H1 (cell line): ENCODE measurements around the gene ATG7. TPM values are rescaled to one million over a fixed set of nuclear protein-coding genes. Genes with fewer than 3 reads are reported as not detected.

Experiments used
- CHD2 ChIP-seq: IDR thresholded peaks from 2 replicates; pipeline ENCODE4 v1.6.1; 2012; ENCODE audit warnings: low read length, improper control_type of control experiment
- EGR1 ChIP-seq: IDR thresholded peaks from 2 replicates; pipeline ENCODE4 v1.6.1; 2011; ENCODE audit warnings: low read depth, low read length, borderline replicate concordance
- EZH2 ChIP-seq: fragments of 200-600 bp; sonication (generic); IDR thresholded peaks from 2 replicates; pipeline ENCODE4 v1.7.1; 2012; ENCODE audit warnings: low read depth, mild to moderate bottlenecking, moderate library complexity, low read length, inconsistent platforms; ENCODE audit not compliant: severe bottlenecking
- KDM1A ChIP-seq: fragments of 200-600, 300-600 bp; sonication (generic); IDR thresholded peaks from 2 replicates; pipeline ENCODE4 v1.7.1; 2016; ENCODE audit warnings: mild to moderate bottlenecking, low read length, borderline replicate concordance
- SP2 ChIP-seq: IDR thresholded peaks from 2 replicates; pipeline ENCODE4 v1.6.1; 2012; ENCODE audit warnings: mild to moderate bottlenecking, low read length, inconsistent platforms
- TEAD4 ChIP-seq: IDR thresholded peaks from 2 replicates; pipeline ENCODE4 v1.6.1; 2012; ENCODE audit warnings: low read depth, low read length, inconsistent platforms, mixed read lengths
- polyA plus RNA-seq, 7 experiments: library from polyadenylated mRNA; depleted of rRNA in 3 of 7; stranded (reverse) in 5 of 7; unstranded in 2 of 7; fragments of >200 nt in 5 of 7; fragments of 200-250 nt in 2 of 7; gene quantifications; 1 replicate in 5 of 7; 2 replicates in 1 of 7; 4 replicates in 1 of 7; pipeline versions ENCODE4 v1.2.1 to v1.2.3, GENCODE V29; 2011 to 2013; ENCODE audit warnings: missing spikeins in 2 of 7, mixed read lengths in 2 of 7
- total RNA-seq: library from RNA; stranded (reverse); fragmentation: NEBNext Ultra II Directional; extraction: Animal tissue kit (Norgen Biotek cat#: 25700); gene quantifications from 2 replicates; pipeline ENCODE4 v1.2.1, GENCODE V29; 2021

ATG7 gene
- total and polyA plus RNA-seq, 2 of the 8 experiments (the other 6 are each of a cell fraction or from before 2014, with no cell fraction given), result 15.0 to 19.1 TPM

- TF ChIP-seq TEAD4 (no peak), SP2 (no peak), CHD2 (no peak), EZH2 (no peak), EGR1 (no peak), KDM1A (no peak)
These were observed 257.1 kb downstream of the ATG7 start (continued) for GRCh38 chr3:11529281-11529680.
